ENCODE measurements around the gene BPI. TPM values are rescaled to one million over a fixed set of nuclear protein-coding genes. Genes with fewer than 3 reads are reported as not detected.
"Not testable (repeated sequence)": the region's sequence is repeated elsewhere in the genome, so short reads cannot be mapped to it uniquely, and the experiment has no call there.

Gene BPI
- not detected for total RNA-seq

DNA sequence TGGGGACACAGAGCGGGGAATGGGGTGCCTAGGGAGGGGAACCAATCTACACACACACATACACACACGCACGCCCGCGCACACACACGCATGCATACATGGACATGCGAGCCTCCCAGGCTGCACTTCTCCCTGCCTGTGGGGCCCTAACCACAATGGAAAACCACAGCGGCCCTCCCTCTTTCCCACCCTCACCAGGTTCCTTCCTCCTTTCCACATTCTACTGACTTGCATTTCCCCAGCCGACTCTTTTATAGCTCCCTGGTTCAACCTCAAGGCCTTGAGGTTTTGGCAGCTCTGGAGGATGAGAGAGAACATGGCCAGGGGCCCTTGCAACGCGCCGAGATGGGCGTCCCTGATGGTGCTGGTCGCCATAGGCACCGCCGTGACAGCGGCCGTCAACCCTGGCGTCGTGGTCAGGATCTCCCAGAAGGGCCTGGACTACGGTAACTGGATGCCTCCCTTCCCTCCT, at the start of gene BPI:
Gene BPI (plus strand): TSS at position 249 of the 472 bp plus-strand sequence. CDS start 68 bp downstream, at position 317.
- peaks cover 44% of the 10 kb centered on the region for H3K27me3 Mint-ChIP-seq
- peaks cover 4% of the 10 kb centered on the region for H3K4me1 Mint-ChIP-seq
- H3K4me3 Mint-ChIP-seq, result no peak within 1 kb of the TSS
- no peaks in the 10 kb centered on the region for H3K36me3 Mint-ChIP-seq (ENCODE audit: low read depth)
- no peak for ATAC-seq (replicated peaks)
- no peak within 1 kb of the TSS for H3K27ac Mint-ChIP-seq
- no peaks in the 10 kb centered on the region for H3K9me3 Mint-ChIP-seq

DNA sequence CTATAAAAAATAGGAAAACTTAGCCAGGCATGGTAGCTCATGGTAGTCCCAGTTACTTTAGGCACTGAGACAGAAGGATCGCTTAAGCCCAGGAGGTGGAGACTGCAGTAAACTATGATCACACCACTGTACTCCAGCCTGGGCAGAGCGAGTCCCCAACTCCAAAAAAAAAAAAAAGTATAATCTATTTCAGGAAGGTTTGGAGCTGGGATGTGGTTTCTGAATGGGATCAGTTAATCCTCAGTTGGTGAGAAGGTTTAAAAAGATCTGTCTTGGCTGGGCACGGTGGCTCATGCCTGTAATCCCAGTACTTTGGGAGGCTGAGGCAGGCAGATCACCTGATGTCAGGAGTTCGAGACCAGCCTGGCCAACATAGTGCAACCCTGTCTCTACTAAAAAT, 49.3 kb upstream of the BPI start:
- not testable (repeated sequence) for H3K27ac Mint-ChIP-seq

GRCh38 chr20:38255393-38255792, 48.6 kb upstream of the BPI start:
- Mint-ChIP-seq H3K4me1 (no peaks in the 10 kb centered on the region), H3K9me3 (no peaks in the 10 kb centered on the region), H3K36me3 (ENCODE audit: low read depth) (no peaks in the 10 kb centered on the region), H3K27me3 (peaks cover 35% of the 10 kb centered on the region), H3K4me3 (no peak overlapping the region), H3K27ac (no peak overlapping the region)
- no peak for ATAC-seq (replicated peaks)

More for the DNA sequence above, 49.3 kb upstream of the BPI start:
- H3K9me3 Mint-ChIP-seq; ATAC-seq (replicated peaks); H3K4me3 Mint-ChIP-seq; H3K36me3 Mint-ChIP-seq (ENCODE audit: low read depth); H3K4me1 Mint-ChIP-seq: not testable (repeated sequence)
- H3K27me3 Mint-ChIP-seq, result peaks cover 28% of the 10 kb centered on the region

DNA sequence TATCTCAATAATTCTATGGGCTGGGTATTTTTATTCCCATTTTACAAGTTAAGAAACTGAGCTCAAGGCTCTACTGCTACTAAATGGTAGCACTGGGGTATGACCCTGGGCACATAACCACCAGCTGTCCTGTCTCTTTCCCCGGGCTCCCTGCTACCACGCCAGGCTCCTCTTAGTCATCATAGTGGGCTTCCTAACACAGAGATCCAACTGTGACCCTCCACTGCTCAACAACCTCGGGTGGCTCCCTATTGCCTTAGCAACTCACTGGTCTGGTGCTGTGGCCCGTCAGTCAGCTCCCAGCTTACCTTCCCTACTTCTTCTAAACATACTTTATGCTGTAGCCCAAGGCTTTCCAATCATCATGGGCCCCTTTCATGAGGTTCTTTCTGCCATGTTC, 47.9 kb upstream of the BPI start:
- Mint-ChIP-seq H3K27ac (no peak overlapping the region), H3K36me3 (ENCODE audit: low read depth) (no peaks in the 10 kb centered on the region), H3K9me3 (no peaks in the 10 kb centered on the region), H3K4me3 (no peak overlapping the region), H3K27me3 (peaks cover 34% of the 10 kb centered on the region), H3K4me1 (no peaks in the 10 kb centered on the region)
- ATAC-seq (replicated peaks), result no peak

GRCh38 chr20:38256966-38257365, 47.0 kb upstream of the BPI start:
- ATAC-seq (replicated peaks), result no peak

GRCh38 chr20:38258545-38259215, 45.3 kb upstream of the BPI start:
- Mint-ChIP-seq H3K27me3 (peaks cover 46% of the 10 kb centered on the region), H3K9me3 (no peaks in the 10 kb centered on the region), H3K27ac (no peak overlapping the region), H3K4me3 (no peak overlapping the region), H3K4me1 (no peaks in the 10 kb centered on the region), H3K36me3 (ENCODE audit: low read depth) (no peaks in the 10 kb centered on the region)
- no peak for ATAC-seq (replicated peaks)

More at GRCh38 chr20:38256966-38257365, 47.0 kb upstream of the BPI start:
- no peaks in the 10 kb centered on the region for H3K9me3 Mint-ChIP-seq
- H3K4me1 Mint-ChIP-seq, result no peaks in the 10 kb centered on the region
- no peak overlapping the region for H3K27ac Mint-ChIP-seq
- H3K36me3 Mint-ChIP-seq (ENCODE audit: low read depth), result no peaks in the 10 kb centered on the region
- H3K4me3 Mint-ChIP-seq, result no peak overlapping the region
- peaks cover 37% of the 10 kb centered on the region for H3K27me3 Mint-ChIP-seq

- H3K4me3 Mint-ChIP-seq, result no peak overlapping the region
- no peak overlapping the region for H3K27ac Mint-ChIP-seq
- ATAC-seq (replicated peaks), result no peak
- H3K9me3 Mint-ChIP-seq, result no peaks in the 10 kb centered on the region
- H3K27me3 Mint-ChIP-seq, result peaks cover 57% of the 10 kb centered on the region
- no peaks in the 10 kb centered on the region for H3K4me1 Mint-ChIP-seq
- H3K36me3 Mint-ChIP-seq (ENCODE audit: low read depth), result no peaks in the 10 kb centered on the region
These were observed 44.0 kb upstream of the BPI start for GRCh38 chr20:38260025-38260377.

- no peaks in the 10 kb centered on the region for H3K36me3 Mint-ChIP-seq (ENCODE audit: low read depth)
- no peak within 1 kb of the TSS for H3K27ac Mint-ChIP-seq
- H3K4me1 Mint-ChIP-seq, result no peaks in the 10 kb centered on the region
- H3K27me3 Mint-ChIP-seq, result peaks cover 58% of the 10 kb centered on the region
- no peaks in the 10 kb centered on the region for H3K9me3 Mint-ChIP-seq
- ATAC-seq (replicated peaks), result no peak
- H3K4me3 Mint-ChIP-seq, result no peak within 1 kb of the TSS
These were observed 43.4 kb upstream of the BPI start, which contains the start of gene KIAA1755 for GRCh38 chr20:38260378-38261053. KIAA1755 (minus strand) TSS chr20:38260735; CDS start chr20:38260500, 235 bp downstream.

DNA sequence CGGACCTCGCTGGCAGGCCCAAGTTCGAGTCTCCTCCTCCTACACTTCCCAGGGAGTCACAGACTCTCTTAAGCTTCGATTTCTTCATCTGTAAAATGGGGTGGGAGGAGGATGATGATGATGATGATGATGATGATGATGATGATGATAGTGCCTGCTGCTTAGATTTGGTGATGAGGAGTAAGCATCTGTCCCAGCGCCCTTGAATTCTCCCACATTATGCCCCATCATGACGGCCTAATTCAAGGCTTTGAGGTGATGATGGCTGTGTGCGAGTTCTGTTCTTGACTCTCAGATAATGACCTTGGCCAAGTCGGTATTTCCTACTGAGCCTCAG, 42.9 kb upstream of the BPI start:
- Mint-ChIP-seq H3K27ac (no peak overlapping the region), H3K9me3 (no peaks in the 10 kb centered on the region)

GRCh38 chr20:38262931-38263330, 41.0 kb upstream of the BPI start:
- ATAC-seq (replicated peaks), result no peak
- H3K9me3 Mint-ChIP-seq, result no peaks in the 10 kb centered on the region
- no peak overlapping the region for H3K27ac Mint-ChIP-seq
- H3K27me3 Mint-ChIP-seq, result peaks cover 56% of the 10 kb centered on the region
- H3K36me3 Mint-ChIP-seq (ENCODE audit: low read depth), result no peaks in the 10 kb centered on the region
- no peaks in the 10 kb centered on the region for H3K4me1 Mint-ChIP-seq
- H3K4me3 Mint-ChIP-seq, result no peak overlapping the region

More for the DNA sequence above, 42.9 kb upstream of the BPI start:
- Mint-ChIP-seq H3K4me1 (no peaks in the 10 kb centered on the region), H3K27me3 (peaks cover 58% of the 10 kb centered on the region), H3K36me3 (ENCODE audit: low read depth) (no peaks in the 10 kb centered on the region), H3K4me3 (no peak overlapping the region)
- ATAC-seq (replicated peaks), result no peak

DNA sequence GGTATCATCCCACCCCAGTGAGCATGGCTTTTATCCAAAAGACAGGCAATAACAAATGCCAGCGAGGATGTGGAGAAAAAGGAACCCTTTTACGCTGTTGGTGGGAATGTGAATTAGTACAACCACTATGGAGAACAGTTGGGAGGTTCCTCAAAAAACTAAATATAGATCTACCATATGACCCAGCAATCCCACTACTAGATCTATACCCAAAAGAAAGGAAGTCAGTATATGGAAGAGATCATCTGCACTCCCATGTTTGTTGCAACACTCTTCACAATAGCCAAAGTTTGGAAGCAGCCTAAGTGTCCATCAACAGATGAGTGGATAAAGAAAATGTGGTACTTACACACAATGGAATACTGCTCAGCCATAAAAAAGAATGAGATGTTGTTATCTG, 37.5 kb upstream of the BPI start:
- Mint-ChIP-seq H3K4me3 (no peak overlapping the region), H3K4me1 (no peaks in the 10 kb centered on the region), H3K36me3 (ENCODE audit: low read depth) (no peaks in the 10 kb centered on the region), H3K9me3 (no peaks in the 10 kb centered on the region), H3K27me3 (peaks cover 43% of the 10 kb centered on the region), H3K27ac (no peak overlapping the region)
- ATAC-seq (replicated peaks), result no peak

DNA sequence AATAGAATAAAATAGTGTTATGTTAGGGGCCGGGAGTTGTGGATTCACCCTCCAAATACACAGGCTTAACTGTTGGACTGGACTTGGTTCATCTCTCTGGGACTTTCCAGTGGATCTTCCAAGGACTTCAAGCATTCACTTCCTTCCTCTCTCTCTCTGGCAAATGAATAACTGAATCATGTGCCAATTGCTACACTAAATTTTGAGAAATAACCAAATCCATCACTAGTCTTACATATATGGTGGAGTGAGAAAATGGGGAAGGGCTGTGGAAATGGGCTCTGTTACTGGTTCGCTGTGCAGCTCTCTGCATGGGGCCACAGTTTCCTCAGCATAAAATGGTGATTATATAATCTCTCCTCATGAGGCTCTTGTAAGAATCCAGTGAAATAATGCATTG, 36.7 kb upstream of the BPI start:
- H3K27ac Mint-ChIP-seq, result no peak overlapping the region
- peaks cover 46% of the 10 kb centered on the region for H3K27me3 Mint-ChIP-seq
- H3K36me3 Mint-ChIP-seq (ENCODE audit: low read depth), result no peaks in the 10 kb centered on the region
- no peaks in the 10 kb centered on the region for H3K9me3 Mint-ChIP-seq
- no peak for ATAC-seq (replicated peaks)
- no peak overlapping the region for H3K4me3 Mint-ChIP-seq
- no peaks in the 10 kb centered on the region for H3K4me1 Mint-ChIP-seq

GRCh38 chr20:38267901-38268514, 35.9 kb upstream of the BPI start:
- H3K36me3 Mint-ChIP-seq (ENCODE audit: low read depth), result no peaks in the 10 kb centered on the region
- H3K4me1 Mint-ChIP-seq, result no peaks in the 10 kb centered on the region
- no peak overlapping the region for H3K4me3 Mint-ChIP-seq
- peaks cover 43% of the 10 kb centered on the region for H3K27me3 Mint-ChIP-seq
- no peak overlapping the region for H3K27ac Mint-ChIP-seq
- no peaks in the 10 kb centered on the region for H3K9me3 Mint-ChIP-seq
- ATAC-seq (replicated peaks), result no peak

- H3K27me3 Mint-ChIP-seq, result peaks cover 40% of the 10 kb centered on the region
- no peaks in the 10 kb centered on the region for H3K9me3 Mint-ChIP-seq
- no peak for ATAC-seq (replicated peaks)
- no peaks in the 10 kb centered on the region for H3K4me1 Mint-ChIP-seq
- H3K27ac Mint-ChIP-seq, result no peak overlapping the region
- no peak overlapping the region for H3K4me3 Mint-ChIP-seq
- H3K36me3 Mint-ChIP-seq (ENCODE audit: low read depth), result no peaks in the 10 kb centered on the region
These were observed 34.9 kb upstream of the BPI start for GRCh38 chr20:38269040-38269439.

DNA sequence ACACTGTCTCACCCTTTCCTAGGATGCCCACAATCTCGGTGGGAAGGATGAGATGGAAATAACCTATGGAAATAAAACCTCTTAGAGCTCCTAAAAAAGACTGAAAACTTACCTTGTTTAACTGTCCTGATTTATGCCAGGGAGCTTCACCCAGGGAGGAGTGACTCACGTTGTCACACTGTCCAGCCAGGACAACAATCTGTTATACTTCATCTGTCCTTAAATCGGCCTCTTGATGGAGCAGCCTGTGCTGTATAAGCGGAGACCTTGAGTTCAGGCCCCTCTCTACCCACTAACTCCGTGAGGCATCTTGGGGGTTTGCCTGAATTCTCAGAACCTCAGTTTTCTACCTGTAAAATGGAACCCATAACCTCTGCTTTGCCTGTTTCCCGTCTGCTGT, 34.2 kb upstream of the BPI start:
- H3K36me3 Mint-ChIP-seq (ENCODE audit: low read depth), result no peaks in the 10 kb centered on the region
- H3K4me3 Mint-ChIP-seq, result no peak overlapping the region
- H3K4me1 Mint-ChIP-seq, result no peaks in the 10 kb centered on the region
- no peak for ATAC-seq (replicated peaks)
- H3K9me3 Mint-ChIP-seq, result no peaks in the 10 kb centered on the region
- no peak overlapping the region for H3K27ac Mint-ChIP-seq
- H3K27me3 Mint-ChIP-seq, result peaks cover 33% of the 10 kb centered on the region
